ENCODE results near the gene EP400. TPM values are rescaled to one million over a fixed set of nuclear protein-coding genes. Genes with fewer than 3 reads are reported as not detected.
"Not testable (repeated sequence)": the region's sequence is repeated elsewhere in the genome, so short reads cannot be mapped to it uniquely, and the experiment has no call there.

The EP400 gene
- polyA plus RNA-seq, 4 donors: 8.6 to 28.9 (median 12.8) TPM

DNA sequence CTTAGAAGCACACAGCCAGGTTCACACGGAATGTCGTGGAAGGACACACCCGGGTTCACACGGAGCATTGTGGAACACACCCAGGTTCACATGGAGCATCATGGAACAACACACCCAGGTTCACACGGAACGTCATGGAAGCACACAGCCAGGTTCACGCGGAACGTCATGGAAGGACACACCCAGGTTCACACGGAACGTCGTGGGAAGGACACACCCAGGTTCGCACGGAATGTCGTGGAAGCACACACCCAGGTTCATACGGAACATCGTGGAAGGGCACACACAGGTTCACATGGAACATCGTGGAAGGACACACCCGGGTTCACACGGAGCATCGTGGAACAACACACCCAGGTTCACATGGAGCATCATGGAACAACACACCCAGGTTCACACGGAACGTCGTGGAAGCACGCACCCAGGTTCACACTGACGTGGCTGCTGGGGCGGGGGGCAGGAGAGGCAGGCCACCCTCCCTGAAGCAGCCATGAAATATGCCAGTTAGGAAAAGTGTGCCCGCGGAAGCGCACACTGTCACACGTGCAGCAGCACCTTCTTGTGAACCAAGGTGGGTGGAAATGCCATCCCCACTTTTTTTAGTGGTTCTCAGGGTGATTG lies 86.4 kb downstream of the EP400 start:
- Histone ChIP-seq H3K4me1 (ENCODE audit: control insufficient read depth in 3 of 3, insufficient read depth in 2 of 3, low read depth in 1 of 3, low read length in 2 of 3) (no peaks in the 10 kb centered on the region), H3K4me3 (ENCODE audit: low read depth in 1 of 3, low read length in 3 of 3) (no peak overlapping the region), H3K9me3 (ENCODE audit: control insufficient read depth in 2 of 2, insufficient read depth in 1 of 2, low read depth in 1 of 2, low read length in 1 of 2) (no peaks in the 10 kb centered on the region), H3K36me3 (ENCODE audit: control insufficient read depth in 3 of 3, insufficient read depth in 2 of 3, low read depth in 1 of 3, low read length in 3 of 3) (peaks cover 6 to 83% (median 17%) of the 10 kb centered on the region in 3 donors), H3K27ac (ENCODE audit: low read depth in 1 of 3, low read length in 2 of 3) (no peak overlapping the region), H3K27me3 (ENCODE audit: control insufficient read depth in 3 of 3, insufficient read depth in 3 of 3, low read length in 3 of 3) (no peaks in the 10 kb centered on the region)
- DNase-seq: no peak
- no peak for FAIRE-seq
- 94 to 96% (median 95%) methylated on average over 31 of the region's 31 CpGs for whole genome bisulfite sequencing, 3 donors

DNA sequence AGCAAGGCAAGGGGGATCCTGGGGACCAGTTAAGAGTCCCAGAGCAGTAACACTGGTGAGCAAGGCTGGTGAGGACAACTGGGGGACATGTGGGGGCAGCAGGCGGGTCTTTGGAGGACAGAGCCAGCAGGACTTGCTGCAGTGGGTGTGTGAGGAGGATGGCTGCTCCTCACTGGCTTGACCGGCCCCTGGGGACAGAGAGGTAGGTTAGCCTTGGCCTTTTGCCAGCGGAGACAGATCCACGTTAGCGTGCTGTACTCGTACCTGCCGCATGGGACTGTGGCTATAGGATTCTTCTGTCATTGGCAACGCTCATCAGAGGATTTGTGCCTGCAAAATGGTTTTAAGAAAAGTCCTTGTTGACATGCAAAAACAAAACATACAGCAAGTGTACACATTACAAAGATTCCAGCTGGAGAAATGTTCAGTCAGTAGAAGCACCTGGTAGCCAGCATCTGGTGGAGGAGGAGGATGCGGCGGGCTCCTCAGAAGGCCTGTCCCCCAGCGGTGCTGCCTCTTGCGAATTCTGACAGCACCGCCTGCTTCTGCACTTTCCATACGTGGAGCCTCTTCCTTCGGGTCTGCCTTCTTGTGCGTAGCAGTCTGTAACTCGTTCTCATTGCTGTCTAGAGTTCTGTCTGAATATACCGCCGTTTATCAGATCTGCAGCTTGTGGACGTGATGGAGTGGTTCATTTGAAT lies 91.3 kb downstream of the EP400 start:
- H3K27me3 ChIP-seq (ENCODE audit: control insufficient read depth in 3 of 3, insufficient read depth in 3 of 3, low read length in 3 of 3): no peaks in the 10 kb centered on the region
- WGBS, 3 donors: 91 to 94% (median 93%) methylated on average over 20 of the region's 20 CpGs
- H3K4me1 ChIP-seq (ENCODE audit: control insufficient read depth in 3 of 3, insufficient read depth in 2 of 3, low read depth in 1 of 3, low read length in 2 of 3): no peaks in the 10 kb centered on the region
- no peak overlapping the region for H3K4me3 ChIP-seq (ENCODE audit: low read depth in 1 of 3, low read length in 3 of 3)
- H3K36me3 ChIP-seq (ENCODE audit: control insufficient read depth in 3 of 3, insufficient read depth in 2 of 3, low read depth in 1 of 3, low read length in 3 of 3): peaks cover 9 to 74% (median 31%) of the 10 kb centered on the region in 3 donors
- no peak overlapping the region for H3K27ac ChIP-seq (ENCODE audit: low read depth in 1 of 3, low read length in 2 of 3)
- no peaks in the 10 kb centered on the region for H3K9me3 ChIP-seq (ENCODE audit: control insufficient read depth in 2 of 2, insufficient read depth in 1 of 2, low read depth in 1 of 2, low read length in 1 of 2)
- no peak for FAIRE-seq
- no peak for DNase-seq

DNA sequence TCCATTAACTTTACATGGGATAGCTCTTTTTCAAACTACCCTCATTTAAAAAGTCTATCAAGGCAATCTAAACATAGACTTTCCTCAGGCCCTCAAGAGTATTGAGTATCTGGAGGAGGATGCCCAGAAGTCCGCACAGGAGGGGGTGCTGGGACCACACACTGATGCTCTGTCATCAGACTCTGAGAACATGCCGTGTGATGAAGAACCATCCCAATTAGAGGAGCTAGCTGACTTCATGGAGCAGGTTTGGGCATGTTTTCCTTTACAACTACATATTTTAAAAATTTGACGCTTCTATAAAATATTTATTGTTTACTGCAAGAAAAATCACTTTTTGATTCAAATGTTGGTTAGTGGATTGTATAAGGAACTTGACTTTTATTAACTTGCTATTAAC lies 93.5 kb downstream of the EP400 start:
- 95 to 97% (median 96%) methylated on average over 3 of the region's 3 CpGs for WGBS, 3 donors
- H3K9me3 ChIP-seq (ENCODE audit: control insufficient read depth in 2 of 2, insufficient read depth in 1 of 2, low read depth in 1 of 2, low read length in 1 of 2): no peaks in the 10 kb centered on the region
- DNase-seq: no peak
- peaks cover 11 to 61% (median 29%) of the 10 kb centered on the region in 3 donors for H3K36me3 ChIP-seq (ENCODE audit: control insufficient read depth in 3 of 3, insufficient read depth in 2 of 3, low read depth in 1 of 3, low read length in 3 of 3)
- no peaks in the 10 kb centered on the region for H3K4me1 ChIP-seq (ENCODE audit: control insufficient read depth in 3 of 3, insufficient read depth in 2 of 3, low read depth in 1 of 3, low read length in 2 of 3)
- no peak overlapping the region for H3K27ac ChIP-seq (ENCODE audit: low read depth in 1 of 3, low read length in 2 of 3)
- H3K4me3 ChIP-seq (ENCODE audit: low read depth in 1 of 3, low read length in 3 of 3): no peak overlapping the region
- H3K27me3 ChIP-seq (ENCODE audit: control insufficient read depth in 3 of 3, insufficient read depth in 3 of 3, low read length in 3 of 3): no peaks in the 10 kb centered on the region
- no peak for FAIRE-seq

GRCh38 chr12:132043770-132044467 lies 94.2 kb downstream of the EP400 start:
- no peak for DNase-seq
- FAIRE-seq: no peak
- no peak overlapping the region for H3K4me3 ChIP-seq (ENCODE audit: low read depth in 1 of 3, low read length in 3 of 3)
- H3K9me3 ChIP-seq (ENCODE audit: control insufficient read depth in 2 of 2, insufficient read depth in 1 of 2, low read depth in 1 of 2, low read length in 1 of 2): no peaks in the 10 kb centered on the region
- H3K4me1 ChIP-seq (ENCODE audit: control insufficient read depth in 3 of 3, insufficient read depth in 2 of 3, low read depth in 1 of 3, low read length in 2 of 3): no peaks in the 10 kb centered on the region
- H3K36me3 ChIP-seq (ENCODE audit: control insufficient read depth in 3 of 3, insufficient read depth in 2 of 3, low read depth in 1 of 3, low read length in 3 of 3): peaks cover 11 to 62% (median 22%) of the 10 kb centered on the region in 3 donors
- no peak overlapping the region for H3K27ac ChIP-seq (ENCODE audit: low read depth in 1 of 3, low read length in 2 of 3)
- 91 to 95% (median 94%) methylated on average over 17 of the region's 17 CpGs for WGBS, 3 donors
- H3K27me3 ChIP-seq (ENCODE audit: control insufficient read depth in 3 of 3, insufficient read depth in 3 of 3, low read length in 3 of 3): no peaks in the 10 kb centered on the region

- Histone ChIP-seq H3K36me3 (ENCODE audit: control insufficient read depth in 3 of 3, insufficient read depth in 2 of 3, low read depth in 1 of 3, low read length in 3 of 3) (peaks cover 11 to 61% (median 22%) of the 10 kb centered on the region in 3 donors), H3K4me1 (ENCODE audit: control insufficient read depth in 3 of 3, insufficient read depth in 2 of 3, low read depth in 1 of 3, low read length in 2 of 3) (no peaks in the 10 kb centered on the region), H3K9me3 (ENCODE audit: control insufficient read depth in 2 of 2, insufficient read depth in 1 of 2, low read depth in 1 of 2, low read length in 1 of 2) (no peaks in the 10 kb centered on the region), H3K27ac (ENCODE audit: low read depth in 1 of 3, low read length in 2 of 3) (no peak overlapping the region), H3K27me3 (ENCODE audit: control insufficient read depth in 3 of 3, insufficient read depth in 3 of 3, low read length in 3 of 3) (no peaks in the 10 kb centered on the region), H3K4me3 (ENCODE audit: low read depth in 1 of 3, low read length in 3 of 3) (no peak overlapping the region)
- 95 to 97% (median 95%) methylated on average over 29 of the region's 29 CpGs for WGBS, 3 donors
- FAIRE-seq (no peak), DNase-seq (no peak)
Measured at GRCh38 chr12:132044661-132045412, 95.1 kb downstream of the EP400 start.

DNA sequence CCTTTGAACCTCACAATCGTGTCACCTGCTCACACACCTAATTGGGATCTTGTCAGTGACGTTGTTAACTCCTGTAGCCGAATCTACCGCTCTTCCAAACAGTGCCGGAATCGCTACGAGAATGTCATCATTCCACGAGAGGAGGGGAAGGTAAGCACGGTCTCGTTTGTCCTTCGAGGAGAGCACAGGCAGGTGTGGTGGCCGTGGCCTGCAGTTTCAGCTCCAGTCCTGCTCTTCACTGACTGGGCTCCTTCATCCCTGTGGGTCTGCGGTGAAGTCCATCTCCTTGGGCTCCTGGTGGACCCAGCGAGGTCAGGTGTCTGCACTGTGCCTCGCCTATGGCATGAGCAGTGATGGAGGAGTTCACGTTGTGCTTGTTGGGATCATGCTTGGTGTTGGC lies 96.0 kb downstream of the EP400 start:
- H3K27ac ChIP-seq (ENCODE audit: low read depth in 1 of 3, low read length in 2 of 3): no peak overlapping the region
- H3K27me3 ChIP-seq (ENCODE audit: control insufficient read depth in 3 of 3, insufficient read depth in 3 of 3, low read length in 3 of 3): no peaks in the 10 kb centered on the region
- no peaks in the 10 kb centered on the region for H3K4me1 ChIP-seq (ENCODE audit: control insufficient read depth in 3 of 3, insufficient read depth in 2 of 3, low read depth in 1 of 3, low read length in 2 of 3)
- FAIRE-seq: no peak
- H3K4me3 ChIP-seq (ENCODE audit: low read depth in 1 of 3, low read length in 3 of 3): no peak overlapping the region
- no peaks in the 10 kb centered on the region for H3K9me3 ChIP-seq (ENCODE audit: control insufficient read depth in 2 of 2, insufficient read depth in 1 of 2, low read depth in 1 of 2, low read length in 1 of 2)
- no peak for DNase-seq
- H3K36me3 ChIP-seq (ENCODE audit: control insufficient read depth in 3 of 3, insufficient read depth in 2 of 3, low read depth in 1 of 3, low read length in 3 of 3): peaks cover 11 to 65% (median 26%) of the 10 kb centered on the region in 3 donors
- 93 to 96% (median 94%) methylated on average over 16 of the region's 16 CpGs for WGBS, 3 donors

- no peaks in the 10 kb centered on the region for H3K27me3 ChIP-seq (ENCODE audit: control insufficient read depth in 3 of 3, insufficient read depth in 3 of 3, low read length in 3 of 3)
- WGBS, 3 donors: 86 to 92% (median 92%) methylated on average over 11 of the region's 11 CpGs
- peaks cover 15 to 65% (median 28%) of the 10 kb centered on the region in 3 donors for H3K36me3 ChIP-seq (ENCODE audit: control insufficient read depth in 3 of 3, insufficient read depth in 2 of 3, low read depth in 1 of 3, low read length in 3 of 3)
- no peak for DNase-seq
- no peak for FAIRE-seq
- peaks cover 0 to 4% of the 10 kb centered on the region in 2 donors for H3K9me3 ChIP-seq (ENCODE audit: control insufficient read depth in 2 of 2, insufficient read depth in 1 of 2, low read depth in 1 of 2, low read length in 1 of 2)
- no peaks in the 10 kb centered on the region for H3K4me1 ChIP-seq (ENCODE audit: control insufficient read depth in 3 of 3, insufficient read depth in 2 of 3, low read depth in 1 of 3, low read length in 2 of 3)
- H3K27ac ChIP-seq (ENCODE audit: low read depth in 1 of 3, low read length in 2 of 3): no peak overlapping the region
- no peak overlapping the region for H3K4me3 ChIP-seq (ENCODE audit: low read depth in 1 of 3, low read length in 3 of 3)
Measured at GRCh38 chr12:132046561-132046960, 96.8 kb downstream of the EP400 start.

DNA sequence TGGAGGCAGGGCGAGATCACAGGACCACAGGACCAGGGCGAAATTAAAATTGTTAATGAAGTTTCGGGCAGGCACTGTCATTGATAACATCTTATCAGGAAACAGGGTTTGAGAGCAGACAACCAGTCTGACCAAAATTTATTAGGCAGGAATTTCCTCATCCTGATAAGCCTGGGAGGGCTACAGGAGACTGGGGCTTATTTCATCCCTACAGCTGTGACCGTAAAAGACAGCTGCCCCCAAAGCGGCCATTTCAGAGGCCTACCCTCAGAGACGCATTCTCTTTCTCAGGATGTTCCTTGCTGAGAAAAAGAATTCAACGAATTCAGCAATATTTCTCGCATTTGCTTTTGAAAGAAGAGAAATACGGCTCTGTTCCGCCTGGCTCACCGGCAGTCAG lies 97.9 kb downstream of the EP400 start:
- not testable (repeated sequence) for FAIRE-seq; H3K27ac ChIP-seq (ENCODE audit: low read depth in 1 of 3, low read length in 2 of 3); H3K4me3 ChIP-seq (ENCODE audit: low read depth in 1 of 3, low read length in 3 of 3); H3K4me1 ChIP-seq (ENCODE audit: control insufficient read depth in 3 of 3, insufficient read depth in 2 of 3, low read depth in 1 of 3, low read length in 2 of 3); H3K27me3 ChIP-seq (ENCODE audit: control insufficient read depth in 3 of 3, insufficient read depth in 3 of 3, low read length in 3 of 3); H3K9me3 ChIP-seq (ENCODE audit: control insufficient read depth in 2 of 2, insufficient read depth in 1 of 2, low read depth in 1 of 2, low read length in 1 of 2); DNase-seq
- peaks cover 15 to 71% (median 27%) of the 10 kb centered on the region in 3 donors for H3K36me3 ChIP-seq (ENCODE audit: control insufficient read depth in 3 of 3, insufficient read depth in 2 of 3, low read depth in 1 of 3, low read length in 3 of 3)
- WGBS, 3 donors: 83 to 95% (median 90%) methylated on average over 11 of the region's 11 CpGs

All from small intestine (tissue), 7 donors.